ENCODE measurements around the gene AKAP1. TPM values are rescaled to one million over a fixed set of nuclear protein-coding genes. Genes with fewer than 3 reads are reported as not detected.
A peak's percentile ranks its signal among the peaks of the same experiment; 100 is the strongest.

AKAP1 gene
- total and polyA plus RNA-seq, 2 experiments from 2014 or later = 8.6 to 10.7 TPM

GRCh38 chr17:57040571-57040970 lies 44.5 kb upstream of the AKAP1 start:
- no peaks in the 10 kb centered on the region for H3K79me2 ChIP-seq (ENCODE audit: insufficient read depth)
- H3K27ac ChIP-seq = no peak overlapping the region
- H3F3A ChIP-seq (ENCODE audit: insufficient read depth) = no peaks in the 10 kb centered on the region
- H3K9me2 ChIP-seq (ENCODE audit: insufficient read depth) = no peaks in the 10 kb centered on the region
- DNase-seq = no peak
- no peaks in the 10 kb centered on the region for H3K4me1 ChIP-seq (ENCODE audit: insufficient read depth)
- H3K36me3 ChIP-seq (ENCODE audit: low read depth) = no peaks in the 10 kb centered on the region
- no peak overlapping the region for H3K4me2 ChIP-seq (ENCODE audit: unreplicated experiment)
- 36 to 47% methylated on average over 2 of the region's 2 CpGs for WGBS, 2 experiments (ENCODE audit: low coverage in 1 of 2, low lambda C conversion rate in 2 of 2, missing lambda C conversion rate in 2 of 2)
- H3K9me3 ChIP-seq (ENCODE audit: low read depth) = no peaks in the 10 kb centered on the region
- in situ Hi-C loops (cut with MboI) = no loop called here
- peaks cover 27% of the 10 kb centered on the region for H3K27me3 ChIP-seq (replicated peaks; ENCODE audit: insufficient read depth)
- H4K20me1 ChIP-seq (ENCODE audit: insufficient read depth) = no peaks in the 10 kb centered on the region
- no peak overlapping the region for H3K4me3 ChIP-seq
- no peak overlapping the region for H2AFZ ChIP-seq
- TF ChIP-seq EZH2phosphoT487 (IDR thresholded peaks at IDR 0.05; ENCODE audit: insufficient read depth, low read depth) = no peak
- no peak for TF ChIP-seq EZH2 (IDR thresholded peaks at IDR 0.05; ENCODE audit: insufficient read depth, poor library complexity, severe bottlenecking)
- no peak overlapping the region for H3K9ac ChIP-seq

DNA sequence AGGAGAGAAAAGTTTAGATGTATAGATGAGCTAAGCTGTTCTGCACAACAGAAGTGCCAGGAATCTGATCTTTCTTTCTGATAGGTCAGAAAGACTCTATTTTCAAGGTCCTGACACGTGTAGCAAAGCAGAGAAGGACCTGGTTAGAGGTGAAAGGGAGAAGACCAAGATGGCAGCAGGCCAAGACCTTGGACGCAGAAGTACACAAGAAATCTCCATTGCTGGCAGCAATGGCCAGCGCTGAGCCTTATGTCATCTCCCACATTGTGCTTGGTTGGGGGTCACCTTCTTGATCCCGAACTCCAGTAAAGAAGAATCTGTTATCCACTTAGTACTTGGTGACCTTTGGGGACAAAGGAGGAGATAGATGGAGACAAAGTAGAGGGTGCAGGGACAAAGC lies 41.8 kb upstream of the AKAP1 start:
- Histone ChIP-seq H3K4me2 (ENCODE audit: unreplicated experiment) (no peak overlapping the region), H3K4me3 (no peak overlapping the region), H3K9me3 (ENCODE audit: low read depth) (no peaks in the 10 kb centered on the region), H3K27ac (no peak overlapping the region), H4K20me1 (ENCODE audit: insufficient read depth) (no peaks in the 10 kb centered on the region), H3F3A (ENCODE audit: insufficient read depth) (no peaks in the 10 kb centered on the region), H3K79me2 (ENCODE audit: insufficient read depth) (no peaks in the 10 kb centered on the region), H3K4me1 (ENCODE audit: insufficient read depth) (no peaks in the 10 kb centered on the region), H2AFZ (no peak overlapping the region), H3K27me3 (replicated peaks; ENCODE audit: insufficient read depth) (peaks cover 44% of the 10 kb centered on the region), H3K9me2 (ENCODE audit: insufficient read depth) (no peaks in the 10 kb centered on the region), H3K9ac (no peak overlapping the region), H3K36me3 (ENCODE audit: low read depth) (no peaks in the 10 kb centered on the region)
- no peak for TF ChIP-seq EZH2phosphoT487 (IDR thresholded peaks at IDR 0.05; ENCODE audit: insufficient read depth, low read depth)
- TF ChIP-seq EZH2 (IDR thresholded peaks at IDR 0.05; ENCODE audit: insufficient read depth, poor library complexity, severe bottlenecking) = no peak
- WGBS, 2 experiments (ENCODE audit: low coverage in 1 of 2, low lambda C conversion rate in 2 of 2, missing lambda C conversion rate in 2 of 2) = 46 to 58% methylated on average over 4 of the region's 4 CpGs
- in situ Hi-C loops (cut with MboI) = no loop called here
- DNase-seq = no peak

- Histone ChIP-seq H3F3A (ENCODE audit: insufficient read depth) (no peaks in the 10 kb centered on the region), H3K4me1 (ENCODE audit: insufficient read depth) (no peaks in the 10 kb centered on the region), H3K9me3 (ENCODE audit: low read depth) (no peaks in the 10 kb centered on the region), H3K9ac (no peak overlapping the region), H3K79me2 (ENCODE audit: insufficient read depth) (no peaks in the 10 kb centered on the region), H3K36me3 (ENCODE audit: low read depth) (no peaks in the 10 kb centered on the region), H3K4me2 (ENCODE audit: unreplicated experiment) (peak overlapping the region; percentile 50), H4K20me1 (ENCODE audit: insufficient read depth) (no peaks in the 10 kb centered on the region), H3K27ac (no peak overlapping the region), H3K27me3 (replicated peaks; ENCODE audit: insufficient read depth) (peaks cover 49% of the 10 kb centered on the region), H2AFZ (peak overlapping the region; percentile 53), H3K4me3 (0 out of 2 replicates have a peak overlapping the region, but pooled peaks have one; percentile 9), H3K9me2 (ENCODE audit: insufficient read depth) (no peaks in the 10 kb centered on the region)
- WGBS, 2 experiments (ENCODE audit: low coverage in 1 of 2, low lambda C conversion rate in 2 of 2, missing lambda C conversion rate in 2 of 2) = 24% methylated on average over 49 of the region's 49 CpGs
- peak; percentile 5 for DNase-seq
- in situ Hi-C loops (cut with MboI) = no loop called here
- TF ChIP-seq EZH2 (IDR thresholded peaks at IDR 0.05; ENCODE audit: insufficient read depth, poor library complexity, severe bottlenecking) (no peak), EZH2phosphoT487 (IDR thresholded peaks at IDR 0.05; ENCODE audit: insufficient read depth, low read depth) (no peak)
Observed at GRCh38 chr17:57044976-57045867, 39.8 kb upstream of the AKAP1 start.

DNA sequence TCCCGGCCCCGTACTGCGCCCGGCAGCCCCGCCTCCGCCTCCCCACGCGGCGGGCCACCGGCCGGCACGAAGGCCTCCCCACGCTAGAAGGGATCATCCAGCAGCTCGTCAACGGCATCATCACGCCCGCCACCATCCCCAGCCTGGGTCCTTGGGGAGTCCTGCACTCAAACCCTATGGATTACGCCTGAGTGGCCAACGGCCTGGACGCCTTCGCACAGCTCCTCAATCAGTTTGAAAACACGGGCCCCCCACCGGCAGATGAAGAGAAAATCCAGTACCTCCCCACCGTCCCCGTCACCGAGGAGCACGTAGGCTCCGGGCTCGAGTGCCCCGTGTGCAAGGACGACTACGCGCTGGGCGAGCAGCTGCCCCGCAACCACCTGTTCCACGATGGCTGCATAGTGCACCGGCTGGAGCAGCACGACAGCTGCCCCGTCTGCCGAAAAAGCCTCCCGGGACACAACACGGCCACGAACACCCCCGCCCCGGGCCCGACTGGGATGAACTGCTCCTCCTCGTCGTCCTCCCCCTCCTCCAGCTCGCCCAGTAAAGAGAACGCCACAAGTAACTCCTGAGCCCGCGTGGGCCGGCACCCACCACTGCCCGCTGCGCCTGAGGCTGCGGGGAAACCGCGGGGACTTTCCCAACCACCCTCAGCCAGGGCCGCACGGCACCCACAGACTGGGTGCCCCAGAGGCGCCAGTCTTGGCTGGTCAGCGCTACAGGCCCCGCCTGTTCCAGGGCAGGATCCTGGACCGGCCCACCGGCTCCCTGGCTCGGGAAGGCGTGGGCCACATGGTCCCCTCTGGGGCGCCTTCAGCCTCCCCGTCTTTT lies 39.0 kb upstream of the AKAP1 start:
- Histone ChIP-seq H3K4me1 (ENCODE audit: insufficient read depth) (no peaks in the 10 kb centered on the region), H3K4me2 (ENCODE audit: unreplicated experiment) (peak overlapping the region; percentile 50), H3K4me3 (peak overlapping the region; percentile 9), H3K9ac (no peak overlapping the region), H2AFZ (peak overlapping the region; percentile 53), H3F3A (ENCODE audit: insufficient read depth) (no peaks in the 10 kb centered on the region), H3K9me3 (ENCODE audit: low read depth) (no peaks in the 10 kb centered on the region), H4K20me1 (ENCODE audit: insufficient read depth) (no peaks in the 10 kb centered on the region), H3K27ac (no peak overlapping the region), H3K36me3 (ENCODE audit: low read depth) (no peaks in the 10 kb centered on the region), H3K79me2 (ENCODE audit: insufficient read depth) (no peaks in the 10 kb centered on the region), H3K9me2 (ENCODE audit: insufficient read depth) (no peaks in the 10 kb centered on the region), H3K27me3 (replicated peaks; ENCODE audit: insufficient read depth) (peaks cover 49% of the 10 kb centered on the region)
- in situ Hi-C loops (cut with MboI) = no loop called here
- DNase-seq = peak; percentile 23
- TF ChIP-seq EZH2phosphoT487 (IDR thresholded peaks at IDR 0.05; ENCODE audit: insufficient read depth, low read depth) (no peak), EZH2 (IDR thresholded peaks at IDR 0.05; ENCODE audit: insufficient read depth, poor library complexity, severe bottlenecking) (peak; percentile 67)
- 4 to 5% methylated on average over 61 to 68 of the region's 69 CpGs for WGBS, 2 experiments (ENCODE audit: low coverage in 1 of 2, low lambda C conversion rate in 2 of 2, missing lambda C conversion rate in 2 of 2)
